Stimulated activated CD4-positive, alpha-beta T cell treated with anti-CD3 and anti-CD28 coated beads, TNF-alpha, amount 100 ng/mL, for 48 hours (primary cell): ENCODE data around the gene RABGAP1L.
"Not testable (repeated sequence)": the region's sequence is repeated elsewhere in the genome, so short reads cannot be mapped to it uniquely, and the experiment has no call there.

Experiments
- DNase-seq, 3 donors: peaks; one replicate each; pipeline ENCODE4 v3.0.0-alpha.2; 2020; ENCODE audit warnings: low read depth in 3 of 3

Gene RABGAP1L

DNA sequence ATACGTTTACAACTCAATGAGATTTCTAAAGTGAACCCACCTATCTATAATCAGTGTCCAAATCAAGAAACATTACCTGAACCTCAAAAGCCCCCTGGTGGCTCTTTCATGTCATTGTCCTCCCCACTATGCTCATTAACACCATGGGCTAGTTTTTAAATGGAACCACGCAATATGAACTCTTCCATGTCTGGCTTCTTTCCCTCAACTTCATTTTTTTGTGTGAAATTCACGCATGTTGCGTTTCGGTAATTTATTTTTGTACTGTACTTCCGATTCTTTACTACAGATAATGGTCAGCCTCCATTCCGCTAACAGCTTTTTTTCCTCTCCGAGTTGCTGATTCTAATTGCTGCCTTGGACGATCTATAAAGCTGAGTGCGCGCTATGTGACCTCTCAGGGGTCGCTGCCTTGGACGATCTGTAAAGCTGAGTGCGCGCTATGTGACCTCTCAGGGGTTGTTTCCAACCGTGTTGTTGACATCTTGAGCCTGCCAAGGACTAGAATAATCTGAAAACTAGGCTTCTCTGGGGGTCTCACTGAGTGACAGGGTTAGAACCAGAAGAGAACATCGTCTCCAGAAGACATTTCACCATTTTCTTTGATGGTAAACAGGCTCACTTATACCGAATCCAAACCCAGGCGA lies 839.4 kb downstream of the RABGAP1L start:
- no peak for DNase-seq

DNA sequence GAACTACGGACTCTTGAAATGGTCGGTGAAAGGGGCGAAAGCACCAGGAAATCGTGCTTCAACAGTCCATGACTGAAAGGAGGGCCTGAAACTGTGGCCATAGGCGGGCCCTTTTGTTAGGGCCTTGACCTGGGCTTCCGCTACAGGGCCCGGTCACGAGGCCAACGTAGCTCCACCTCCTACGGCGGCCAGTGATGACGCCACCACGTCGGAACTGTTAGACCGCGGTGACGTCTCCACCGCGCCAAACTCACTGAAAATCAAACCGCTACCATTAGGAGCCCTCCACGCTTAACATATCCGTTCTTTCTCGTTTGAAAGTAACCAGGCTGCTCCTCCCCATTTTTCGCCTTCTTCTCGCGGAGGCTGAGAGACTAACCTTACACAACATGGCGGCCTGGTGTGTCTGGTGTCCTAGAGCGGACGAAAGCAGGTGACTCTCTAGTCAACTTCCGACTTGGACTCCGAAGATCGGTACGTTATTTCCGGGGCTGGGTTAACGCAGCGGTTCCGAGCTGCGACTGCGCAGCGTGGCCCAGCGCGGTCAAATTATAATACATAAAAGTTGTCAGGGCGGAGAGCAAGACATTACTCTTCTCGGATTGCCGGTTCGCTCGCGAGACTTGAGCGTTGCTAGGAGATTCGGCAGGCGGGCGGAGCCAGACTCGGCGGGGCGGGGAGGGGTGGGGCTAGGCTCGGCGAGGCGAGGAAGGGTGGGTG lies 840.1 kb downstream of the RABGAP1L start:
- DNase-seq: peak; percentile 92 to 96 (median 94)

DNA sequence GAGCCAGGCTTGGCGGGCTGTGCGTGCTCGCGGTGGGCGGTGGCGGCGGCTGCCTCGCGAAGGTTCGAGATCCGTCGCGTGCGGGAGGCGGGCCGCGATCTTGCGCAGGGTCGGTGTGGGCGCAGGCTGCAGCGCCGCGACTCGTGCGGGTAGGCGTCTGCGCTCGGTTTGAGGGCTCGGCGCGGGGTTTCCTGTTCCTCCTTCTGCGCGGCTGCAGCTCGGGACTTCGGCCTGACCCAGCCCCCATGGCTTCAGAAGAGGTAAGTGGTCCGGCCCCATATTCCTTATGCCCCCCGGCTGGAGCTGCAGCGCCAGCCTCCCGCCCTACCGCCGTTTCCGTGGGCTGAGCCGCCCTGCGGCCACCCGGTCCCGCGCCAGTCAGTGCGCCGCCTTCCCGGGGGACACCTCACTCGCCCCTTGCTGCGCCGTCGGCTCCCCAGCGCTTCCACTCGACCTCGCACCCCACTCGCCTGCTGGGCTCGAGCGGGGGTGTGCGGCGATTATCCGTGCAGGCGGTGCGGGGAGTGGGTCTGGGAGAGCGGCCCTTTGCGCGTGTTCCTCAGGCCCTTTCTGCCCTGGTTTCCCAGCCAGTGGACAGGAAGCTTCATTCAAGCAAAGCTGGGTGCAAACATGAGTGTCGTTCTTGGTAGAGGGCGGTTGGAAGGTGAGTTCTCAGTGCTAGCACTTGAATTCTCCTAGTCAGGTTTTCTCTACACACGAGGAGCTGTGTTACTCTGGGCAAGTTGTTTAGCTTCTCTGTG lies 840.8 kb downstream of the RABGAP1L start, which contains the start of gene CACYBP:
Gene CACYBP, plus strand, starts transcription at position 12 of the 761 bp plus-strand sequence. Its CDS starts 234 bp downstream, at position 246.
- DNase-seq: peak in 1 of 3 donors; percentile 27

DNA sequence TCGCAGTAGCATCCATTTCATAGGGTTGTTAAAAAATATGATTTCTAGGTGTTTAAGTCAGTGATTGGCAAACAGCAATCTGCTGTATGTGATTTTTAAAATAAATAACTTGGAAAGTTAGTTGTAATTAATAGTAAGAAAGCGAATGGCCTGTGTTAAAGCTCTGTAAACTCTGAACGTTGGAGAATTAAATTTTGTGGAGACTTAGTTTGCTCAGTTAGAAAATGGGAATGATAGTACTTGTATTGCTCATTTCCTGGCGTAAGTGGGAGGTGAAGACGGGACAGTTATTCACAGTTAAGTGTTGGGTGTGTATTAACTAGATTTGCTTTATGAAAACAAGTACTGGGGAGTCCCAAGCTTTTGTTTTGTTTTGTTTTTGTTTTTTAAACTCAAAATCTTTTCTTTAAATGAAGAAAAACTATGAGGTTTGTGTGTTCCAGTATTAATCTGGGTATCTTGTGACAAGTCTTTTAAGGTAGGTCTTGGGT lies 841.4 kb downstream of the RABGAP1L start:
- no peak for DNase-seq

DNA sequence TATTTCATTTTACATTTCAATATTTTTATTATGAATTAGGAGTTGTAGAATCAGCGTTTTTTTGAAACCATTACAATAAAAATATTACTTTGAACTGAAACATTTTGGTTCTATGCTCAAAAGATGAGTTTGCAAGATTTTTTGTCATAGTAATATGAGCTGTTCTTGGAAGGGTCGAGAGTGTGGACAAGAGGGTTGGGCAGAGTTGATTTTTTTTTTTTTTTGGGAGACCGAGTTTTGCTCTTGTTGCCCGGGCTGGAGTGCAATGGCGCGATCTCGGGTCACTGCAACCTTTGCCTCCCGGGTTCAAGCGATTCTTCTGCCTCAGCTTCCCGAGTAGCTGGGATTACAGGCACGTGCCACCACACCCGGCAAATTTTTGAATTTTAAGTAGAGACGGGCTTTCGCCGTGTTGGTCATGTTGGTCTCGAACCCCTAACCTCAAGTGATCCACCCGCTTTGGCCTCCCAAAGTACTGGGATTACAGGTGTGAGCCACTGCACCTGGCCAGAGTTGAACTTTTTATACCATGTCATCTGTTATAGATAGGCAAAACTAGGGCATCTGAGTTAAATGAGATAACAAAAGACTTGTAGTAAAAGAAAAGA lies 843.7 kb downstream of the RABGAP1L start:
- DNase-seq: no peak

DNA sequence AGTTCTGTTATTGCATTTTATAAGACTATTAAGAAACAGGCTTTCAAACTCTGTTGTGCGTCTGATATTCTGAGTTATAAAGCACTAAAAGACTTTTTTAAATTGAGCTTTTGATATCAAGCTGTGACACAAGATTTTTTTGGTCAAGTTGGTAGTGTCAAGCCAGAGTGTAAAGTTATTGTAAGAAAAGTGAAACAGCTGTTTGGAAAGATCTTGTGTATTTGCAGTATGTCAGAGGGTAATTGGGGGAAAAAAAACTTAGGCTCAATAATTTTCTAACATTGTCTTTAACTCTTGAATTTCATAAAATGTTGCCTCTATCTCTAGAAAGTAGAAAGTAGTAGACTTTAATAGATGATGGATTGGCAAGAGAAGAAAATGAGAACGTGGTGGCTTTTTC lies 844.2 kb downstream of the RABGAP1L start:
- no peak for DNase-seq

DNA sequence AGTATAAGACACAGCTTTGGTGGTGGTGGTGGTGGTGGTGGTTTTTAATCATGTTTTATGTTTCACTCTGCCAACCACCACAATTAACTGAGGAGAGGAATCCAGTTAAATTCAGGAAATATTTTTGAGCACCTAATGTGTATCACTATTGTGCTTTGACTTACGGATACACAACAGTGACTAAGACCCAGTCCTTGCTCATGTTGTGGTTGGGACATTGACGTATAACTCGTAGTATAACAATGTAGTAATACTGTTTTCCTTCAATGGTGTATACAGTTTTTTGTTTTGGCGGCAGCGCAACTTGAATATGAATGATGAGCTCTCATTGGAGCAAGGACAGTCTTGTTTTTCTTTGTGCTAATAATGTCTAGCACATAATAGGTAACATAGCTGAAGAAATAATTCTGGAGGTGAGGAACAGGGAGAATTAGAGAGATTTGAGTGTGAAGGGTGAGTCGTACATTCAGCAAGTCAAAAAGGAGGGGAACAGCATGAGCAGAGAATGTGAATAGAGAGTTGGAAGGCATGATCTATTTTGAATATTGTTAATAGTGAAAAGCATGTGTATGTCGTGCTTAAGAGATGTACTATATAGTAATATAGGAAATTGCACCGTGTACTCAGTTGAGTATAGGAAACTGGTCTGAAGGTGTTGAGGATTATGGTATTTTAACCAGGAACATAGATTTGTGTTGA lies 845.9 kb downstream of the RABGAP1L start:
- no peak for DNase-seq

DNA sequence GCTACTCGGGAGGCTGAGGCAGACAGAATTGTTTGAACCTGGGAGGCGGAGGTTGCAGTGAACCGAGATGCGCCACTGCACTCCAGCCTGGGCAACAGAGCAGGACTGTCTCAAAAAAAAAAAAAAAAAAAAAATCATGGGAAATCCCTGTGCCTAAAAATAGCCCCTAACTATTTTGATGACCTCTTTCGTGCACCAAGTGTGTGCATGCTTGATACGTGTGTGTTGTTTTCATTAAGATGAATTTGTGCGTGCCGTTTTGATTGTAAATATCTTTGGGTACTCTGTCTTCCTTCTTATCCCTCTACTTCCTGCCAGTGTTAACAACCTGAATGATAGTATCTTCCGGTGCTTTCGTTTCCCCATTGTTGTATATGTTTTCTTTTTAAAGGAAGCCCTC lies 850.2 kb downstream of the RABGAP1L start:
- DNase-seq: no peak

DNA sequence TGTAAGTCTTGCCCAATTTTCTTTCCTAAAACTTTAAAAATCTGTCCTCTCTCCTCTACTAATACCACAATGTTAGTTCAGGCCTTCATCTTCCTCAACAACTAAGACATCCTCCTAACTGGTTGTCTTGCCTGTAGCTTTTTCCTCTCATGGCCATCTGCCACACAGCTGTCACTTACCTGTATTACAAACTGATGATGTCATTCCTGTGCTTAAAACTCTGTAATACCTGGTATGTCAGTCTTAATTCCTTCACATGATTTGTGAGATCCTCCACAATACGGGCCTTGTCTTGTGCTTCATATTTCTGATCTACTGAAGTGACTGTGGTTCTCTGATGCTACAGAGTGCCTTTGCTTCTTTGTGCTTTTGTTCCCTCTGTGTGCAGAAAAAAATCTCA lies 854.1 kb downstream of the RABGAP1L start:
- no peak for DNase-seq

DNA sequence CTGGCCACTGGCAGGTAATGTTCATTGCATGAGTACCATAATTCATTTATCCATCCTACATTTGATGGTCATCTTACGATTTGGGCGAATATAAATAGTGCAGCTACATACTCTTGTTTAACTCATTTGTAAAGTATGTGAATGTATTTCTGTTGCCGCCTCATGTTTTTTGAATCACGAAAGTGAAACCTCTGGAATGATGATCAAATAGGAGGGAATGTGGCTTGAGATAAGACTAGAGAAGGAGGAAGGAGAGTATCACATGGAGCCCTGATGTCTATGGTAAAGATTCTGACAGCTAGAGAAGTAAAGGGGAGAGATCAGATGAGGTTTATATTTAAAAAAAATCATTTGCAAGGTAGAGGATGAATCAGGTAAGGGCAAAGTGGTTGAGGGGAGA lies 855.9 kb downstream of the RABGAP1L start:
- no peak for DNase-seq

DNA sequence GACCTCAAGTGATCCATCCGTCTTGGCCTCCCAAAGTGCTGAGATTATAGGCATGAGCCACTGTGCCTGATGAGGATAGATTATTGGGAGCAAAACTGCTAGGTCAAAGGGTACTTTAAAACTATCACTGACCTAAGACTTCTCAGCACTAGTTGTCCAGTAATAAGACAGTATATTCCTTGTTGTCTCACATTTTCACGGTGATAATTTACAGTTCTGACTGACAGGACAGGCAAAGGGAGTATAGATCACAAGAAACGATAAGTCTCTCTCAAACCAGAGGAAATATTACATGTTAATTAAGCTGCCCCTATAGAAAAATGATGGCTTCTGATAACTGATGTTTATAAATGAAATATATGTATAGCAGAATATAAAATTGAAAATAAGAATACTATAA lies 860.2 kb downstream of the RABGAP1L start:
- no peak for DNase-seq

DNA sequence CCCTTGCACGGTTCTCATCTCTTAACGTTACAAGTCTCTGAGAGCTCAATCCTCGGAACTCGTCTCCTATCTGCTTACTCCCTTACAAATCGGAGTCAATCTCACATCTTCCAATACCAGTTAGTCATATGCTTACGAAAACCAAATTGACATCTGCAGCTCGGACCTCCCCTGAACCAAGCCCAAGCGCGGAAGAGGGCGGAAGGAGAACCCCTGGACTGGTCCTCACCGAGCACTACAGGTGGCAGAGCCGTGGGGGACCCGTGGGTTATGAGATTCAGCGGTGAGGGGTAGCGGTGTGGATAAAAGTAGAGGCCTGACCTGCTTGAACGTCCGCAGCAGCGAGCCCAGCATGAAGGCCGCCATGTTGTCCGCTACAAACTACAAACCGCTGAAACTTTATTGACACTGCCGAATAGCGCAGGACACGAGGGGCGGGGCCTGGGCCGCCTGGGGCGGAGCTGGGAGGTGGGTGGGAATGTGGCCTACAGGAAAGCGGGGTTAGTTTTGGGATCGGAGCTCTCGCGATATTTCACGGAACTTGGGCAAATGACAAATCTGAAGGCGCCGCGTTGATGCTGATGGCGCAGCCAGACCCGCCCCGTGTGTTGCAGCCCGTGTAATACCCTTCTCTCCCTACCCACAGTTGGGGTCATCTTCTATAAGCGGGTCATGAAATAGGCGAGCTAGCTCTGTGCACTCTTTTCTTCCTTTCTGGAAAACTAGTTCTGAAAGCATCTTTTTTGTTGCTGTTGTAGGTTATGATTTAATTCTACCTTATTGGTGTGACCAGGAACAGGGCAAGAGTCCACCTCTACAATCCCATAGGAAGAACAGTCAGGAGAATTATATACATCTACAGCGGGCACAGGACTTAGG lies 864.0 kb downstream of the RABGAP1L start, which contains the start of gene MRPS14:
Gene MRPS14, minus strand, starts transcription at position 383 of the 879 bp plus-strand sequence. Its CDS starts 17 bp downstream, at position 366.
- peak; percentile 93 to 99 (median 97) for DNase-seq

DNA sequence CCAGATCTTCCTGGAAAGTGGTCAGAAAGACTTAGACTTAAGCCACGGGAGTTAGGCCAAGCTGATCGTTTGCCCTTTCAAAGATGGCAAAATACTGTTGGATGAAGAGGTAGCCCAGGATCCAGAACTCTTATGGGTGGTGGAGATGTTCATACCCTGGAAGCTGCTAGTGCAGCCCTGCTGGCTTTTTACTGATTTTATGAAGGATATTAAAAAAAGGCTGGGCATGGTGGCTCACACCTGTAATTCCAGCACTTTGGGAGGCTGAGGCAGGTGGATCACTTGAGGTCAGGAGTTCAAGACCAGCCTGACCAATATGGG lies 864.6 kb downstream of the RABGAP1L start:
- DNase-seq: not testable (repeated sequence)

DNA sequence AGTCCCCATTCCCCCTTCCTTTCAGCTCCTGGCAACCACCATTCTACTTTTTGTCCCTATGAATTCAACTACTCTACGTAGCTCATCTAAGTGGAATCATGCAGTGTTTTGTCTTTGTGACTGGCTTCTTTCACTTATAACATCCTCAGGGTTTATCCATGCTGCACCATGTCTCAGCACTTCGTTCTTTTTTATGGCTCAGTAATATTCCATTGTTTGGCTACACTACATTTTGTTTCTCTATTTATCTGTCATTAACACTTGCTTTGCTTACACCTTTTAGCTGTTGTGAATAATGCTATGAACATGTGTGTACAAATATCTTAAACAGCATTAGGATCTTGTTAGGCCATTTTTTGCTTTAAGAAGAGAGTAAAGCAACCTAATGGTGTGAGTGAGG lies 865.5 kb downstream of the RABGAP1L start:
- DNase-seq: no peak

DNA sequence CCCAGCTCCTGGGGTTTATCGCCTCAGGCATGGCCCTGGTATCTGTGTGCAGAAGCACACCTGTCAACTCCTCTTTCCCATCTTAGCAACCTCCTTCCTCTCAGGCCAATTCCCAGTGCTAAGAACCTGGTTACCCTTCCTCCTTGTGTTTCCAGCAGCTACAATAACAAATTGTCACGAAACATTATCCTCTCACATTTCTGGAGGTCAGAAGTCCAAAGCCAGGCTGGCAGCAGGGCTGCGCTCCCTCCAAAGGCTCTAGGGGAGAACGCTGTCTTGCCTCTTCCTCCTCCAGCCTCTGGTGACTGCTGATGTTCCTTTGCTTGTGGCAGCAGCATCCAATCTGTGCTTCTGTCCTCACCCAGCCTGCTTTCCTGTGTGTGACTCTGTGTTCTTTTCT lies 874.6 kb downstream of the RABGAP1L start:
- DNase-seq: no peak

DNA sequence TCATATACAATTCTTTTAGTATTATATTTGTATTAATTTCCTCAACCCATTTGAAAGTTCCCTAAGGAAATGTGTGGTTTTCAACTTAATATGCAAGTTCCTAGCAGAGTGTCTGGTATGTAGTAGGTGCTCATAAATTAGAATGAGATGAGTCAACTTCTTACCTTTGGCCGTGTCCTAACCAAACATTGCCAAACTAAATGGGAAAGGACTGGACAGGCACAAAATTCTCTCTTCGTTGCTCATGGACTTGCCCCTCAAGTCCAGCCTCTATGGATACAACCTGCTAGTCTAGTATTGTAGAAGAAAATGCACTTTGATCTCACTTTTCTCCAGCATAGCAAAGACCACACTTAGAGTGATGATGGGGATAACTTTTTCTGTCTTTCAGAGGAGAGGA lies 875.5 kb downstream of the RABGAP1L start:
- no peak for DNase-seq

DNA sequence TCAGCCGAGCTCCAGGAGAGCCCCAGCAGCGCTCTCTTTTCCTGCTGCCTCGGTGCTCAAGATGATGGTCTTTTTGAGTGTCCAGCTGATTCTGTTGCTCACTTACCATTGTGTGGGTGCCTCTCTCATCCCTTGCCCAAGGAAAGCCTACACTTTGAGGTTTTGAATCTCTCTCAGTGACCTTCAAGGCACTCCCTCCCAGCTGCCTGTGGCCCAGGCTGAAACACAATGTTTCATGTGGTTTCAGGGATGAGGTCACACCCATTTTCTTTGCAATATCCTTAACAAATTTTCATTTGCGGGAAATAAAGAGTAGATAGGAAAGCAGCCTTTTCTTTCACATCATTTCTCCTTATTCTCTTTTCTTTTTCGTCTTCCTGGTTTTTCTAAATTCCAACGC lies 876.5 kb downstream of the RABGAP1L start:
- no peak for DNase-seq

DNA sequence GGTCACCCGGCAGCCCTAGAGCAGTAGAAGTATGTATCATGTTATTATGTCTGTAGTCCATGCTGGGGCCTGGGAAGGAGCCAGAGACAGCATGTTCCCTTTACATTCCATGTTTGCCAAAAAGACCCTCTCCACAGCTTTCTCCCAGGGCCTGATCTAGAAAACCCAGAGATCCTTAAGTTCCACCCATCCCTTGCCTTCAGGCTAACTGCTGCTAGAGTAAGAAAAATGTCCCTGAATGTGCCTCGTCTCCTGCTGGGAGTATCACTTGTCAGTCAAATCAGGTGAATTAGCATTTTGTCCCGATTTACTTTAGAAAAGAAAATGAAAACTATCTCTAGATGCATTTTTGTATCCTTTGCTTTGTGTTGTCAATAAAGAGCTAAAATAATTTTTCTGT lies 877.2 kb downstream of the RABGAP1L start:
- no peak for DNase-seq

DNA sequence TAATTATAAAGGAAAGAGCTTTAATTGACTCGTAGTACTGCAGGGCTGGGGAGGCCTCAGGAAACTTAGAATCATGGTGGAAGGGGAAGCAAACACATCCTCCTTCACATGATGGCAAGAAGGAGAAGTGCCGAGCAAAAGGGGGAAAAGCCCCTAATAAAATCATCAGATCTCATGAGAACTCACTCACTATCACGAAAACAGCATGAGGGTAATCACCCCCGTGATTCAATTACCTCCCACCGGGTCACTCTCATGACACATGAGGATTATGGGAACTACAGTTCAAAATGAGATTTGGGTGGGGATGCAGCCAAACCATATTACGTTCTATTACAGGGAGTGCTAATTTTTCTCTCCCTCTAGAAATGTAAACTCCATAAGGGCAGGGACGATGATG lies 878.1 kb downstream of the RABGAP1L start:
- DNase-seq: no peak

DNA sequence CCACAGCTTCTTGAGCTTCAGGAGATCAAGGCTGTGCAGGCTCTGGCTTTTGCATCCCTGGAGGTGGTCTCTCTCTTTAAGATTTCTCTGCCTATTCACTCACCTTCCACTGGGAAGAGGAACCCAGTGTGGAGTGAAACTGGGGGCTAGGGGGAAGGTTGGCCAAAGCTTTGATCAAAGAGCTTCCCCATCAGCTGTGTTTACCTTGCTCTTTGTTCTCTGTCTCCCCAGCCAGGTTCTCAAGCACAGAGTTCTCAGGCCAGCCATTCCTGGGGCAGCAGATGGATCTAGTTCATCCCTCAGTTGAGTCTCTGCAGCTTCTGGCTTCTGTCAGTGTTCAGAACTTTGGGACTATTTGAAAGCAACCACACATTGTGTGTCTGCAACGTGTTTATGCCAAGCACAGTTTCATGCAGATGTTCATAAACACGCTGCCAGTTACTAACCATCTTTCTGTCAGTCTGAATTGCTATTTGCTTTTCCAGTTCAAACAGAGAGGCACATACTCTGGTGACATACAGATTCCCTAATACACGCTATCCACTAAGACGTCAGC lies 881.1 kb downstream of the RABGAP1L start:
- DNase-seq: no peak
